Activated naive CD8-positive, alpha-beta T cell treated with anti-CD3 and anti-CD28 coated beads for 36 hours (primary cell): ENCODE data around the gene KCNC2. TPM values are rescaled to one million over a fixed set of nuclear protein-coding genes. Genes with fewer than 3 reads are reported as not detected.

Experiments used
- DNase-seq: peaks from one replicate; pipeline ENCODE4 v3.0.0; 2021
- H3K27ac Mint-ChIP-seq: one replicate; pipeline ENCODE4 v1.8.0; 2022; ENCODE audit warnings: mild to moderate bottlenecking, moderate library complexity, mixed read lengths
- H3K27me3 Mint-ChIP-seq: one replicate; pipeline ENCODE4 v1.8.0; 2022; ENCODE audit warnings: mild to moderate bottlenecking, mixed read lengths
- H3K36me3 Mint-ChIP-seq: one replicate; pipeline ENCODE4 v1.8.0; 2021; ENCODE audit warnings: mild to moderate bottlenecking, mixed read lengths
- H3K4me1 Mint-ChIP-seq: one replicate; pipeline ENCODE4 v1.8.0; 2021; ENCODE audit warnings: mixed read lengths
- H3K4me3 Mint-ChIP-seq: one replicate; pipeline ENCODE4 v1.8.0; 2022; ENCODE audit warnings: mild to moderate bottlenecking, moderate library complexity, mixed read lengths
- H3K9me3 Mint-ChIP-seq: one replicate; pipeline ENCODE4 v1.8.0; 2022; ENCODE audit warnings: mixed read lengths
- total RNA-seq, 2 experiments: library from RNA; stranded (reverse); gene quantifications; one replicate each; pipeline ENCODE4 v1.2.3, GENCODE V29; 2021

The KCNC2 gene
- total RNA-seq, result not detected

- peaks cover 2% of the 10 kb centered on the region for H3K36me3 Mint-ChIP-seq
These were observed at the start of gene KCNC2 for GRCh38 chr12:75209812-75210138. Gene KCNC2, minus strand, starts transcription at chr12:75209839.

GRCh38 chr12:75259143-75259542, 49.5 kb upstream of the KCNC2 start:
- no peaks in the 10 kb centered on the region for H3K27me3 Mint-ChIP-seq
- no peak overlapping the region for H3K4me3 Mint-ChIP-seq
- no peaks in the 10 kb centered on the region for H3K9me3 Mint-ChIP-seq
- no peaks in the 10 kb centered on the region for H3K36me3 Mint-ChIP-seq
- H3K27ac Mint-ChIP-seq, result no peak overlapping the region
- no peak for DNase-seq
- peaks cover 10% of the 10 kb centered on the region for H3K4me1 Mint-ChIP-seq

More at GRCh38 chr12:75209812-75210138, at the start of gene KCNC2:
- H3K27ac Mint-ChIP-seq, result no peak within 1 kb of the TSS
- H3K27me3 Mint-ChIP-seq, result peaks cover 62% of the 10 kb centered on the region
- H3K9me3 Mint-ChIP-seq, result peaks cover 3% of the 10 kb centered on the region
- no peak for DNase-seq
- peaks cover 4% of the 10 kb centered on the region for H3K4me1 Mint-ChIP-seq
- no peak within 1 kb of the TSS for H3K4me3 Mint-ChIP-seq

GRCh38 chr12:75257510-75257909, 47.9 kb upstream of the KCNC2 start:
- H3K9me3 Mint-ChIP-seq, result peaks cover 2% of the 10 kb centered on the region
- H3K4me3 Mint-ChIP-seq, result peak overlapping the region; percentile 26
- H3K27me3 Mint-ChIP-seq, result no peaks in the 10 kb centered on the region
- H3K36me3 Mint-ChIP-seq, result no peaks in the 10 kb centered on the region
- H3K4me1 Mint-ChIP-seq, result peaks cover 10% of the 10 kb centered on the region
- DNase-seq, result no peak
- H3K27ac Mint-ChIP-seq, result peak overlapping the region; percentile 3

GRCh38 chr12:75245108-75245507, 35.5 kb upstream of the KCNC2 start:
- no peak overlapping the region for H3K27ac Mint-ChIP-seq
- H3K4me3 Mint-ChIP-seq, result no peak overlapping the region
- no peaks in the 10 kb centered on the region for H3K36me3 Mint-ChIP-seq
- DNase-seq, result no peak
- no peaks in the 10 kb centered on the region for H3K4me1 Mint-ChIP-seq
- peaks cover 4% of the 10 kb centered on the region for H3K9me3 Mint-ChIP-seq
- H3K27me3 Mint-ChIP-seq, result peaks cover 3% of the 10 kb centered on the region

DNA sequence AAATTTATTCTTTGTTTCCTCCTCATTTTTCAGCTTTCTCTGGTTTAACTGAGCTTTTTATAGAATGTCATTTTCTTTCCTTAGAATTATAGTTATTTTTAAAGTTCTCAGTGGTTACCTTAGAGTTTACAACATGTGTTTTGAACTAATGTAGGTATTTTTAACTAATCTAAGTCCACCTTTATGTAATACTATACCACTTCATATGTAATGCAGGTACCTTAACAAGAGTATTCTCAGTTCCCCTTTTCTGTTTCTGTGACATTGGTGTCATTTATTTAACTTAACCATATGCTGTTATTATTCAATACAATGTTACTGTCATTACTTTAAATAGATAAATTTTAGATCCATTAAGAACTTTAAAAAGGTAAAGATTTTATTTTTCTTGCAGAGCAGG, 30.3 kb upstream of the KCNC2 start:
- Mint-ChIP-seq H3K36me3 (no peaks in the 10 kb centered on the region), H3K4me1 (no peaks in the 10 kb centered on the region), H3K27ac (no peak overlapping the region), H3K27me3 (peaks cover 6% of the 10 kb centered on the region), H3K4me3 (no peak overlapping the region), H3K9me3 (peaks cover 4% of the 10 kb centered on the region)
- DNase-seq, result no peak

GRCh38 chr12:75236206-75236605, 26.6 kb upstream of the KCNC2 start:
- Mint-ChIP-seq H3K4me3 (no peak overlapping the region), H3K27me3 (peaks cover 8% of the 10 kb centered on the region)
- no peak for DNase-seq

GRCh38 chr12:75227132-75227531, 17.5 kb upstream of the KCNC2 start:
- H3K4me1 Mint-ChIP-seq, result no peaks in the 10 kb centered on the region
- H3K36me3 Mint-ChIP-seq, result no peaks in the 10 kb centered on the region

More at GRCh38 chr12:75236206-75236605, 26.6 kb upstream of the KCNC2 start:
- Mint-ChIP-seq H3K36me3 (no peaks in the 10 kb centered on the region), H3K27ac (no peak overlapping the region), H3K9me3 (peaks cover 9% of the 10 kb centered on the region), H3K4me1 (no peaks in the 10 kb centered on the region)

GRCh38 chr12:75212072-75212471, 2.4 kb upstream of the KCNC2 start:
- Mint-ChIP-seq H3K4me3 (no peak overlapping the region), H3K27ac (no peak overlapping the region), H3K27me3 (peaks cover 43% of the 10 kb centered on the region), H3K9me3 (no peaks in the 10 kb centered on the region), H3K36me3 (no peaks in the 10 kb centered on the region), H3K4me1 (peaks cover 4% of the 10 kb centered on the region)
- no peak for DNase-seq

More at GRCh38 chr12:75227132-75227531, 17.5 kb upstream of the KCNC2 start:
- DNase-seq, result no peak
- no peak overlapping the region for H3K27ac Mint-ChIP-seq
- peaks cover 8% of the 10 kb centered on the region for H3K9me3 Mint-ChIP-seq
- no peak overlapping the region for H3K4me3 Mint-ChIP-seq
- peaks cover 4% of the 10 kb centered on the region for H3K27me3 Mint-ChIP-seq

- Mint-ChIP-seq H3K27me3 (peaks cover 62% of the 10 kb centered on the region), H3K27ac (no peak overlapping the region), H3K36me3 (peaks cover 2% of the 10 kb centered on the region), H3K9me3 (peaks cover 3% of the 10 kb centered on the region), H3K4me1 (peaks cover 4% of the 10 kb centered on the region), H3K4me3 (no peak overlapping the region)
- DNase-seq, result peak; percentile 24
These were observed 505 bp downstream of the KCNC2 start for GRCh38 chr12:75208856-75209811.

GRCh38 chr12:75207338-75208083, 2.1 kb downstream of the KCNC2 start:
- H3K4me1 Mint-ChIP-seq, result peaks cover 4% of the 10 kb centered on the region
- peak; percentile 13 for DNase-seq
- H3K4me3 Mint-ChIP-seq, result no peak overlapping the region
- peaks cover 2% of the 10 kb centered on the region for H3K36me3 Mint-ChIP-seq
- peaks cover 3% of the 10 kb centered on the region for H3K9me3 Mint-ChIP-seq
- H3K27me3 Mint-ChIP-seq, result peaks cover 70% of the 10 kb centered on the region
- H3K27ac Mint-ChIP-seq, result no peak overlapping the region

- Mint-ChIP-seq H3K9me3 (peaks cover 3% of the 10 kb centered on the region), H3K4me3 (no peak overlapping the region), H3K36me3 (peaks cover 2% of the 10 kb centered on the region), H3K4me1 (peaks cover 11% of the 10 kb centered on the region), H3K27me3 (peaks cover 61% of the 10 kb centered on the region), H3K27ac (no peak overlapping the region)
- no peak for DNase-seq
These were observed 4.1 kb downstream of the KCNC2 start for GRCh38 chr12:75205558-75205957.

DNA sequence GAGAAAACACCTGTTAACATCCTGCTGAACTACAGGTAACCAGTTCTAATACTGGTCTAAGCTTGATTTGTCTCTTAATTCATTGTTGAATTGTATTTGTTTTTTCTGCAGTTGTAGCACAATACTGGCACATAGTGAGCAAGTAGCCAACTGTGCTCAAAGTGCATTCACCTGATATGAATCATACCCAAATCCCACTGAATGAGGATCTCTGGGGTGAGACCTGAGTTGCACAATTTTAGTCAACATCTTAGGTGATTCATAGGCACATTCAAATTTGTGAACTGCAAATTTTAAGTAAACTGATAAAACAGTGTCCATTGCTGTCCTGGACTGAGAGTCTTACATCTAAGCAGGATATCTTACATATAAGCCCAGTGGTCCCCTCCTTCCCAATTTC, 12.8 kb downstream of the KCNC2 start:
- Mint-ChIP-seq H3K27ac (no peak overlapping the region), H3K4me3 (no peak overlapping the region), H3K27me3 (peaks cover 11% of the 10 kb centered on the region), H3K4me1 (peaks cover 7% of the 10 kb centered on the region), H3K36me3 (no peaks in the 10 kb centered on the region), H3K9me3 (no peaks in the 10 kb centered on the region)
- no peak for DNase-seq

GRCh38 chr12:75196408-75196807, 13.2 kb downstream of the KCNC2 start:
- Mint-ChIP-seq H3K9me3 (no peaks in the 10 kb centered on the region), H3K36me3 (no peaks in the 10 kb centered on the region), H3K4me3 (no peak overlapping the region), H3K27ac (no peak overlapping the region), H3K4me1 (peaks cover 7% of the 10 kb centered on the region), H3K27me3 (peaks cover 11% of the 10 kb centered on the region)
- DNase-seq, result no peak

DNA sequence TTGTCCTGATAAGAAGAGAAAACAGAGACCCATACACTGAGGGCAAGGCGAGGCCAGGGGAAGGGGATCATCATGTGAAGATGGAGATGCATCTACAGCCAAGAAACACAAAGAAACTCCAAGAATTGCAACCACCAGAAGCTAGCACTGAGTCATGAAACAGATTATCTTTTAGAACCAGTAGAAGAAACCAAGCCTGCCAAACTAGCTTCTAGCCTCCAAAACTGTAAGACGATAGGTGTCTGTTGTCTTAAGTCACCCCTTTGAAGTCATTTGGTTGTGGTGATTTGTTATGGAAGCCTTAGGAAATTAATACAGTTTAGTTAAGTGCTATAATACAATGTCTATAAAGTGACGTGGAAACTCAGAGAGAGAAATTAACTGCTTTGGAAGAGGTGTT, 15.4 kb downstream of the KCNC2 start:
- DNase-seq, result no peak
- H3K9me3 Mint-ChIP-seq, result no peaks in the 10 kb centered on the region
- H3K27me3 Mint-ChIP-seq, result peaks cover 6% of the 10 kb centered on the region
- H3K36me3 Mint-ChIP-seq, result no peaks in the 10 kb centered on the region
- no peak overlapping the region for H3K4me3 Mint-ChIP-seq
- no peaks in the 10 kb centered on the region for H3K4me1 Mint-ChIP-seq
- H3K27ac Mint-ChIP-seq, result no peak overlapping the region

DNA sequence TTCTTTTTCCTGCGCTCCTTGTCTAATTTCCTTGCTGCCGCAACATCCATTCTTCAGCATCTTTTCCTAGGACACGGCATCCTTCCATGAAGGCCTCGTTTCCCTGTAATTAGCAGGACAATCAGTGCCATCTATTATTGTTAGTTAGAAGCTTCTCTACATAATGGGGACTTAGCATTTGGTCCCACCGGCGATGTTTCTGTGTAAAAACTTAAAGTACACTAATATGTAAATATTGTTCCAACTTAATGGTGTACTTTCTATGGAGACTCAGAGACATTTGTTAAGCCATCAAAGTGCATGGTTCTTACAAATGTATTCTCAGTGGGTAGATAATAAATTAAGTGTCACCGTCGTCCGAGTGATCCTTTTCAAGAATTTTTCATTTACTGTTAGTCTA, 17.4 kb downstream of the KCNC2 start:
- no peak overlapping the region for H3K4me3 Mint-ChIP-seq
- no peak overlapping the region for H3K27ac Mint-ChIP-seq
- no peaks in the 10 kb centered on the region for H3K9me3 Mint-ChIP-seq
- no peaks in the 10 kb centered on the region for H3K36me3 Mint-ChIP-seq
- no peaks in the 10 kb centered on the region for H3K4me1 Mint-ChIP-seq
- H3K27me3 Mint-ChIP-seq, result peaks cover 4% of the 10 kb centered on the region
- no peak for DNase-seq
